A549 (cell line): ENCODE measurements around the gene PODN. TPM values are rescaled to one million over a fixed set of nuclear protein-coding genes. Genes with fewer than 3 reads are reported as not detected.
A peak's percentile ranks its signal among the peaks of the same experiment; 100 is the strongest.

ENCODE experiments used
- ATAC-seq, 2 experiments: fragments of 200-7000 bp in 1 of 2; fragments of >200 bp in 1 of 2; cut with Nextera tagmentation in 1 of 2; cut with Tn5 transposase in 1 of 2; 3 replicates each; pipeline versions ENCODE4 v1.8.0 to v1.9.1; 2018 to 2020; ENCODE audit warnings: mild to moderate bottlenecking in 1 of 2, moderate library complexity in 1 of 2
- CTCF ChIA-PET: fragments of 300-600 bp; sonication (Branson Sonifier 250); formaldehyde crosslinking; extraction: SDS; loops from one replicate; lab custom pipeline; 2021; ENCODE audit warnings: antibody characterized with exemption, inconsistent platforms; lab: Yijun Ruan, JAX
- POLR2A ChIA-PET: fragments of 350-600 bp; formaldehyde crosslinking; extraction: SDS; loops from one replicate; lab custom pipeline; 2021; ENCODE audit warnings: antibody characterized with exemption, inconsistent platforms; lab: Yijun Ruan, JAX
- DNase-seq, 2 experiments: peaks; one replicate each; pipeline versions ENCODE4 v3.0.0 to v3.0.0-alpha.2; 2011 to 2016; ENCODE audit warnings: low read depth in 1 of 2, low spot score in 1 of 2
- FAIRE-seq: peaks from 2 replicates; lab custom pipeline; 2011; peaks lifted over from hg19 to GRCh38; lab: Jason Lieb, UNC
- H3K27ac ChIP-seq, 2 experiments: fragments of >200 bp; sonication (Bioruptor Twin); formaldehyde crosslinking; 3 replicates each; pipeline ENCODE4 v1.5.1; 2016 to 2017
- H3K4me1 ChIP-seq: fragments of >200 bp; sonication (Bioruptor Twin); formaldehyde crosslinking; 3 replicates; pipeline ENCODE4 v1.6.1; 2016
- H3K4me2 ChIP-seq: fragments of >200 bp; sonication (Bioruptor Twin); formaldehyde crosslinking; 3 replicates; pipeline ENCODE4 v1.6.1; 2016
- H3K4me3 ChIP-seq: fragments of >200 bp; sonication (Bioruptor Twin); formaldehyde crosslinking; 3 replicates; pipeline ENCODE4 v1.5.1; 2016
- H3K9me3 ChIP-seq: fragments of >200 bp; sonication (Bioruptor Twin); formaldehyde crosslinking; 3 replicates; pipeline ENCODE4 v1.6.1; 2016
- CEBPB ChIP-seq, 2 experiments: fragments of >200 bp in 1 of 2; sonication (Bioruptor Twin) in 1 of 2; formaldehyde crosslinking in 1 of 2; IDR thresholded peaks; 2 replicates each; pipeline ENCODE4 v1.6.1; 2012 to 2016
- CHD2 ChIP-seq: fragments of 150-350 bp; IDR thresholded peaks from 2 replicates; pipeline ENCODE4 v1.6.1; 2014; ENCODE audit warnings: low read length; ENCODE audit not compliant: partially characterized antibody
- EHMT2 ChIP-seq: fragments of 200-600 bp; sonication (generic); IDR thresholded peaks from 2 replicates; pipeline ENCODE4 v1.6.1; 2016; ENCODE audit warnings: antibody characterized with exemption, low read depth, mild to moderate bottlenecking, moderate library complexity
- EP300 ChIP-seq, 2 experiments: fragments of >200 bp; sonication (Bioruptor Twin); formaldehyde crosslinking; IDR thresholded peaks; 2 replicates in 1 of 2; 3 replicates in 1 of 2; pipeline ENCODE4 v1.6.1; 2016 to 2017
- FOSB ChIP-seq: fragments of 250-450 bp; sonication (Bioruptor Pico); IDR thresholded peaks from 2 replicates; pipeline ENCODE4 v1.5.0; 2020; ENCODE audit warnings: mild to moderate bottlenecking, moderate library complexity
- GATA3 ChIP-seq: IDR thresholded peaks from 2 replicates; pipeline ENCODE4 v1.6.1; 2012; ENCODE audit warnings: borderline replicate concordance
- HOXA7 ChIP-seq: fragments of 250-450 bp; sonication (Bioruptor Pico); IDR thresholded peaks from 2 replicates; pipeline ENCODE4 v1.5.0; 2020; ENCODE audit warnings: mild to moderate bottlenecking, moderate library complexity
- JUN ChIP-seq, 2 experiments: fragments of >200 bp; sonication (Bioruptor Twin); formaldehyde crosslinking; IDR thresholded peaks; 2 replicates in 1 of 2; 3 replicates in 1 of 2; pipeline ENCODE4 v1.6.1; 2016 to 2017
- JUNB ChIP-seq: fragments of >200 bp; sonication (Bioruptor Twin); formaldehyde crosslinking; IDR thresholded peaks from 2 replicates; pipeline ENCODE4 v1.6.1; 2016
- KDM1A ChIP-seq: fragments of 200-600 bp; sonication (generic); IDR thresholded peaks from 2 replicates; pipeline ENCODE4 v1.6.1; 2016; ENCODE audit warnings: low read depth, mild to moderate bottlenecking
- MAFK ChIP-seq: fragments of 450-650 bp; IDR thresholded peaks from 2 replicates; pipeline ENCODE4 v1.6.1; 2014; ENCODE audit not compliant: partially characterized antibody
- NR3C1 ChIP-seq: fragments of >200 bp; sonication (Bioruptor Twin); formaldehyde crosslinking; IDR thresholded peaks from 3 replicates; pipeline ENCODE4 v1.6.1; 2017
- PHF8 ChIP-seq: fragments of 200-600 bp; sonication (generic); IDR thresholded peaks from 2 replicates; pipeline ENCODE4 v1.6.1; 2016; ENCODE audit warnings: low read depth, mild to moderate bottlenecking, antibody characterized with exemption, moderate library complexity, borderline replicate concordance
- POLR2AphosphoS2 ChIP-seq: conservative IDR thresholded peaks from 2 replicates; pipeline ENCODE4 v1.6.1; 2012; ENCODE audit warnings: low read length, improper control_type of control experiment, inconsistent platforms
- RAD21 ChIP-seq, 2 experiments: fragments of >200 bp in 1 of 2; sonication (Bioruptor Twin) in 1 of 2; formaldehyde crosslinking in 1 of 2; IDR thresholded peaks in 1 of 2; conservative IDR thresholded peaks in 1 of 2; 2 replicates in 1 of 2; 3 replicates in 1 of 2; pipeline ENCODE4 v1.6.1; 2012 to 2018; ENCODE audit warnings: inconsistent platforms in 1 of 2
- RFX5 ChIP-seq: fragments of 450-650 bp; IDR thresholded peaks from 2 replicates; pipeline ENCODE4 v1.7.1; 2014; ENCODE audit warnings: antibody characterized with exemption, mild to moderate bottlenecking, moderate library complexity
- RNF2 ChIP-seq: fragments of 200-600 bp; sonication (generic); IDR thresholded peaks from 2 replicates; pipeline ENCODE4 v1.6.1; 2016; ENCODE audit warnings: low read depth, mild to moderate bottlenecking, antibody characterized with exemption, moderate library complexity, borderline replicate concordance
- SMC3 ChIP-seq: fragments of >200 bp; sonication (Bioruptor Twin); formaldehyde crosslinking; IDR thresholded peaks from 3 replicates; pipeline ENCODE4 v1.6.1; 2018; ENCODE audit warnings: inconsistent platforms
- ZFP36 ChIP-seq: fragments of 450-650 bp; IDR thresholded peaks from 2 replicates; pipeline ENCODE4 v1.6.1; 2014; ENCODE audit warnings: borderline replicate concordance; ENCODE audit not compliant: partially characterized antibody
- ZSCAN20 ChIP-seq: fragments of 250-450 bp; sonication (Bioruptor Pico); IDR thresholded peaks from 2 replicates; pipeline ENCODE4 v1.8.0; 2022; ENCODE audit warnings: mild to moderate bottlenecking, moderate library complexity
- WGBS: methylation state at CpG from one replicate; pipeline ENCODE4 v1.1.6; 2017; ENCODE audit errors: missing lambda C conversion rate; 5-methylcytosine and 5-hydroxymethylcytosine counted together
- polyA plus RNA-seq, 4 experiments: library from polyadenylated mRNA; depleted of rRNA in 3 of 4; stranded (reverse); fragments of >200 nt; fragmentation: RNase III in 1 of 4; extraction: RNeasy Plus Mini Kit Qiagen cat#74134 plus additional on column Dnase treatment in 1 of 4; gene quantifications; 2 replicates in 3 of 4; 3 replicates in 1 of 4; pipeline ENCODE4 v1.2.3, GENCODE V29; 2011 to 2017
- TF ChIP-seq, protein P1 (sequence below): fragments of 450-650 bp; IDR thresholded peaks from 2 replicates; pipeline ENCODE4 v1.6.1; 2014; ENCODE audit warnings: antibody characterized with exemption
- TF ChIP-seq, protein P2 (sequence below): fragments of 250-450 bp; sonication (Bioruptor Pico); IDR thresholded peaks from 2 replicates; pipeline ENCODE4 v1.5.0; 2021; ENCODE audit warnings: mild to moderate bottlenecking, moderate library complexity, borderline replicate concordance
- TF ChIP-seq, protein P3 (sequence below): fragments of >200 bp; sonication (Bioruptor Twin); formaldehyde crosslinking; IDR thresholded peaks from 3 replicates; pipeline ENCODE4 v1.6.1; 2016
- TF ChIP-seq, protein P4 (sequence below): fragments of >200 bp; sonication (Bioruptor Twin); formaldehyde crosslinking; IDR thresholded peaks from 2 replicates; pipeline ENCODE4 v1.6.1; 2016
- TF ChIP-seq, protein P5 (sequence below): fragments of 200-600 bp; sonication (generic); IDR thresholded peaks from 2 replicates; pipeline ENCODE4 v1.6.1; 2016; ENCODE audit warnings: antibody characterized with exemption, mild to moderate bottlenecking, moderate library complexity
- TF ChIP-seq, protein P6 (sequence below): IDR thresholded peaks from 2 replicates; pipeline ENCODE4 v1.6.1; 2012; ENCODE audit warnings: low read depth, borderline replicate concordance
- TF ChIP-seq, protein P7 (sequence below): IDR thresholded peaks from 2 replicates; pipeline ENCODE4 v1.6.1; 2012

Gene PODN
- polyA plus RNA-seq, 2 of the 4 experiments (the other 2 are of a cell fraction): 0.05 TPM; not detected in 1

DNA sequence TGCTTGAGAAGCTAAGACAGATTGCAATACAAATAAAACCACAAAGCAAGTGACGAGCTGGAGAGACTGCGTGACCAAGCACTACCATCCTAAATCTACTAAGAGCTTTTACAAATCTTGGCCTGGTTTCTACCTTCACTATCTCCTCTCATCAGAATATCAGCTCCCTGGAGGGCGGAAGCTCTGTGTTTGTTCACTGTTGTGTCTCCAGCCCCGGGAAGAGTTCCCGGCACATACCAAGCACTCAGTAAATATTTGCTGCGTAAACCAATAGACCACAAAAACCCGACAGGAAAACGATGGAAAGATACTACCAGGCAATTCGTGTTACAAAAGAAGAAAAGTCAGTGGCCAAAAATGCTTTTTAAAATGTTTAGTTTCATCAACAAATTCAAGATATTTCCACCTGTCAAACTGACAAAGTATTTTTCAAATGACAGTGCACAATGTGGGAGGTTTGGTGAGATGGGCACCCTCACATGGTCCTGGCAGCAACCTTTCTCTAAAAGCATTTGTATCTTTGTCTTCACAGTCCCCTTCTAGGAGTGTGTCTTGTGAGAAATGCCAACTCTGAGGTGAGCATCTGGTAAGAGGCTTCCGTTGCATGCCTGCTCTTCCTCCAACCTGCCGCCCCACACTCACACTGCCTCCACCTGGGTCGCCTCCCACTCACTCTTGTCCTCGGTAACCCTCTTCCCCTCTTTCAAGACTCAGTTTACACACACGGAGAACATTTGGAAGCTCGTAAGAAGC lies 45.7 kb downstream of the PODN start:
- 16% methylated on average over 15 of the region's 15 CpGs for WGBS
- FAIRE-seq: no peak

More for the DNA sequence above, 45.7 kb downstream of the PODN start:
- H3K4me2 ChIP-seq: peak overlapping the region; percentile 72
- ChIA-PET CTCF (interaction anchor here (0.7 to 1.2 kb wide), 2 partner anchors 59 to 69 kb away, joined by 3 read pairs; no protein-coding TSS in a partner anchor), POLR2A (no interaction called here)
- TF ChIP-seq, protein P1, sequence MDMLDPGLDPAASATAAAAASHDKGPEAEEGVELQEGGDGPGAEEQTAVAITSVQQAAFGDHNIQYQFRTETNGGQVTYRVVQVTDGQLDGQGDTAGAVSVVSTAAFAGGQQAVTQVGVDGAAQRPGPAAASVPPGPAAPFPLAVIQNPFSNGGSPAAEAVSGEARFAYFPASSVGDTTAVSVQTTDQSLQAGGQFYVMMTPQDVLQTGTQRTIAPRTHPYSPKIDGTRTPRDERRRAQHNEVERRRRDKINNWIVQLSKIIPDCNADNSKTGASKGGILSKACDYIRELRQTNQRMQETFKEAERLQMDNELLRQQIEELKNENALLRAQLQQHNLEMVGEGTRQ: no peak
- TF ChIP-seq EP300 (IDR thresholded peaks at IDR 0.05) (peak; percentile 66 to 83; a peak in 3 of 5 replicates), CEBPB (IDR thresholded peaks at IDR 0.05) (no peak), ZSCAN20 (no peak), KDM1A (no peak), FOSB (CRISPR knock-in tag) (no peak), SMC3 (no peak), ZFP36 (peak; percentile 23), JUNB (no peak), CHD2 (no peak), NR3C1 (no peak), GATA3 (peak; percentile 97), MAFK (no peak), RFX5 (no peak), PHF8 (no peak), HOXA7 (CRISPR knock-in tag) (no peak), EHMT2 (no peak), RNF2 (no peak), RAD21 (conservative IDR thresholded peaks at IDR 0.05 in 1 of 2, IDR thresholded peaks at IDR 0.05 in 1 of 2) (peak in 1 of 2 experiments; percentile 34; a peak in 2 of 5 replicates), POLR2AphosphoS2 (no peak), JUN (IDR thresholded peaks at IDR 0.05) (peak; percentile 46 to 70; a peak in 3 of 5 replicates)
- TF ChIP-seq, protein P2, sequence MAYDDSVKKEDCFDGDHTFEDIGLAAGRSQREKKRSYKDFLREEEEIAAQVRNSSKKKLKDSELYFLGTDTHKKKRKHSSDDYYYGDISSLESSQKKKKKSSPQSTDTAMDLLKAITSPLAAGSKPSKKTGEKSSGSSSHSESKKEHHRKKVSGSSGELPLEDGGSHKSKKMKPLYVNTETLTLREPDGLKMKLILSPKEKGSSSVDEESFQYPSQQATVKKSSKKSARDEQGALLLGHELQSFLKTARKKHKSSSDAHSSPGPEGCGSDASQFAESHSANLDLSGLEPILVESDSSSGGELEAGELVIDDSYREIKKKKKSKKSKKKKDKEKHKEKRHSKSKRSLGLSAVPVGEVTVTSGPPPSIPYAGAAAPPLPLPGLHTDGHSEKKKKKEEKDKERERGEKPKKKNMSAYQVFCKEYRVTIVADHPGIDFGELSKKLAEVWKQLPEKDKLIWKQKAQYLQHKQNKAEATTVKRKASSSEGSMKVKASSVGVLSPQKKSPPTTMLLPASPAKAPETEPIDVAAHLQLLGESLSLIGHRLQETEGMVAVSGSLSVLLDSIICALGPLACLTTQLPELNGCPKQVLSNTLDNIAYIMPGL (CRISPR knock-in tag): no peak
- TF ChIP-seq, protein P3, sequence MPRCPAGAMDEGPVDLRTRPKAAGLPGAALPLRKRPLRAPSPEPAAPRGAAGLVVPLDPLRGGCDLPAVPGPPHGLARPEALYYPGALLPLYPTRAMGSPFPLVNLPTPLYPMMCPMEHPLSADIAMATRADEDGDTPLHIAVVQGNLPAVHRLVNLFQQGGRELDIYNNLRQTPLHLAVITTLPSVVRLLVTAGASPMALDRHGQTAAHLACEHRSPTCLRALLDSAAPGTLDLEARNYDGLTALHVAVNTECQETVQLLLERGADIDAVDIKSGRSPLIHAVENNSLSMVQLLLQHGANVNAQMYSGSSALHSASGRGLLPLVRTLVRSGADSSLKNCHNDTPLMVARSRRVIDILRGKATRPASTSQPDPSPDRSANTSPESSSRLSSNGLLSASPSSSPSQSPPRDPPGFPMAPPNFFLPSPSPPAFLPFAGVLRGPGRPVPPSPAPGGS: peak; percentile 55; the same call in 1 of the 3 replicates
- TF ChIP-seq, protein P4, sequence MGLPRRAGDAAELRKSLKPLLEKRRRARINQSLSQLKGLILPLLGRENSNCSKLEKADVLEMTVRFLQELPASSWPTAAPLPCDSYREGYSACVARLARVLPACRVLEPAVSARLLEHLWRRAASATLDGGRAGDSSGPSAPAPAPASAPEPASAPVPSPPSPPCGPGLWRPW: no peak
- TF ChIP-seq, protein P5, sequence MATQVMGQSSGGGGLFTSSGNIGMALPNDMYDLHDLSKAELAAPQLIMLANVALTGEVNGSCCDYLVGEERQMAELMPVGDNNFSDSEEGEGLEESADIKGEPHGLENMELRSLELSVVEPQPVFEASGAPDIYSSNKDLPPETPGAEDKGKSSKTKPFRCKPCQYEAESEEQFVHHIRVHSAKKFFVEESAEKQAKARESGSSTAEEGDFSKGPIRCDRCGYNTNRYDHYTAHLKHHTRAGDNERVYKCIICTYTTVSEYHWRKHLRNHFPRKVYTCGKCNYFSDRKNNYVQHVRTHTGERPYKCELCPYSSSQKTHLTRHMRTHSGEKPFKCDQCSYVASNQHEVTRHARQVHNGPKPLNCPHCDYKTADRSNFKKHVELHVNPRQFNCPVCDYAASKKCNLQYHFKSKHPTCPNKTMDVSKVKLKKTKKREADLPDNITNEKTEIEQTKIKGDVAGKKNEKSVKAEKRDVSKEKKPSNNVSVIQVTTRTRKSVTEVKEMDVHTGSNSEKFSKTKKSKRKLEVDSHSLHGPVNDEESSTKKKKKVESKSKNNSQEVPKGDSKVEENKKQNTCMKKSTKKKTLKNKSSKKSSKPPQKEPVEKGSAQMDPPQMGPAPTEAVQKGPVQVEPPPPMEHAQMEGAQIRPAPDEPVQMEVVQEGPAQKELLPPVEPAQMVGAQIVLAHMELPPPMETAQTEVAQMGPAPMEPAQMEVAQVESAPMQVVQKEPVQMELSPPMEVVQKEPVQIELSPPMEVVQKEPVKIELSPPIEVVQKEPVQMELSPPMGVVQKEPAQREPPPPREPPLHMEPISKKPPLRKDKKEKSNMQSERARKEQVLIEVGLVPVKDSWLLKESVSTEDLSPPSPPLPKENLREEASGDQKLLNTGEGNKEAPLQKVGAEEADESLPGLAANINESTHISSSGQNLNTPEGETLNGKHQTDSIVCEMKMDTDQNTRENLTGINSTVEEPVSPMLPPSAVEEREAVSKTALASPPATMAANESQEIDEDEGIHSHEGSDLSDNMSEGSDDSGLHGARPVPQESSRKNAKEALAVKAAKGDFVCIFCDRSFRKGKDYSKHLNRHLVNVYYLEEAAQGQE: no peak
- TF ChIP-seq, protein P6, sequence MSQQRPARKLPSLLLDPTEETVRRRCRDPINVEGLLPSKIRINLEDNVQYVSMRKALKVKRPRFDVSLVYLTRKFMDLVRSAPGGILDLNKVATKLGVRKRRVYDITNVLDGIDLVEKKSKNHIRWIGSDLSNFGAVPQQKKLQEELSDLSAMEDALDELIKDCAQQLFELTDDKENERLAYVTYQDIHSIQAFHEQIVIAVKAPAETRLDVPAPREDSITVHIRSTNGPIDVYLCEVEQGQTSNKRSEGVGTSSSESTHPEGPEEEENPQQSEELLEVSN: no peak
- TF ChIP-seq, protein P7, sequence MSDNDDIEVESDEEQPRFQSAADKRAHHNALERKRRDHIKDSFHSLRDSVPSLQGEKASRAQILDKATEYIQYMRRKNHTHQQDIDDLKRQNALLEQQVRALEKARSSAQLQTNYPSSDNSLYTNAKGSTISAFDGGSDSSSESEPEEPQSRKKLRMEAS: peak; percentile 56
- peak overlapping the region; percentile 81 to 86 for H3K27ac ChIP-seq
- H3K4me1 ChIP-seq: peaks cover 50% of the 10 kb centered on the region
- no peak overlapping the region for H3K4me3 ChIP-seq
- peaks cover 8% of the 10 kb centered on the region for H3K9me3 ChIP-seq
- peak; percentile 55 to 88 for DNase-seq
- ATAC-seq: peak; percentile 87 to 94
